KG1 (cell line): ENCODE data around the gene CDKAL1.

Experiments
- DNase-seq: peaks from one replicate; lab custom pipeline; 2025; lab: John Stamatoyannopoulos, UW

Gene CDKAL1

GRCh38 chr6:21141616-21142303 lies 607.5 kb downstream of the CDKAL1 start:
- DNase-seq, result no peak

DNA sequence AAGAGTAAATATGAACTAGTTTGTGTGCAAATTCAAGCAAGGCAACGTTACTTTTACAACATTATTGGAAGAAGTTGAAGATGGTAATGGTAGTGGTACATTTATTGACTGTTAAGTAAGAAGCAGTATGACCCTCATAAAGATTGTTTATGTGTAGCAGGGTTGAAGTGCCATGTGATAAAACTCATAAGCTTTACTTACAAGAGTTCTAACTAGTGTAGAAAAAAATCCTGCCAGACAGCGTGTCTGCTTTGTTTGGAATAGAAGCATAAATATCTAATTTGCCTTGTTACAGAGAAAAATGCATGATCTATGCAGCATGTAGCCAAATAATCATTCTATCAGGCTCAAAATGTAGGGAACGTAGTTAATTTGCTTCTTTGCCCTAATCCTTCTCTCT lies 608.5 kb downstream of the CDKAL1 start:
- DNase-seq, result no peak

- no peak for DNase-seq
These were observed 609.4 kb downstream of the CDKAL1 start for GRCh38 chr6:21143645-21144044.

DNA sequence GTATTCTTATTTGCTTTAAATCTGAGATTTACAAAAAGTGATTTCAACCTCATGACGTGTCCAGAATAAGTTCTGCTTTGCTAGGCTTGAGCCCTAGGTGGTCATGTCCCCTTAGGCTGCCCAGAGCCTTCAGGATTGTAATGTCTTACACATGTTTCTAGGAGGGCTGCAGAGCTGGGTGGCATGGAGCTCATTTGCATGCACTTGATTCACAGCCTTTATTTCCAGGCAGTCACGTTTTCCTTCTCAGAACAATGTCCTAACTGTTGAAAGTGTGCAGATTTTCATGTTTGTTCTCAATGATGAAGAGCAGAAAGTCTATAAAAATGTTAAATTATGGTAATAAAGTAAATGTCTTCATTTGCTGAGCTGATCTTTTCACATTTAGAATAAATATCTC lies 610.7 kb downstream of the CDKAL1 start:
- no peak for DNase-seq

DNA sequence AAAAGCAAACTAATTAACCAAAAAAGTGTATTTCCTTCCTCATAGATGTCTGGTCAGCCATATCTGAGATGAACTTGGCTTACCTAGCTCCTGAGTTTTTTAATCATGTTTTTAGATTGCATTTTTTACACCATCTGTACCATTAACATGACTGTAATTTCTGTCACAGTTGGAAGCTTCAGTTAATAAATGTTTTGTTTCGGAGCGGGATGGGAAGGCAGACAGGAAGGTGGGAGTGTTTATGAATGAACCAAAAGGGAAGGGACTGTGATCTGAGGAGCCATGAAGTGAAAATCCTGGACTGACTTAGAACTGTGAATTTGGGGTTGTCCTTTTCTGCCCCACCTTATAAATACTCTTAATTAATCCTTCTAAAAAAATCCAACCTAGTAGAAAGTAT lies 613.7 kb downstream of the CDKAL1 start:
- no peak for DNase-seq

GRCh38 chr6:21149470-21149869 lies 615.2 kb downstream of the CDKAL1 start:
- no peak for DNase-seq

- no peak for DNase-seq
These were observed 616.4 kb downstream of the CDKAL1 start for GRCh38 chr6:21150667-21151066.

GRCh38 chr6:21151119-21151518 lies 616.9 kb downstream of the CDKAL1 start:
- DNase-seq, result no peak

DNA sequence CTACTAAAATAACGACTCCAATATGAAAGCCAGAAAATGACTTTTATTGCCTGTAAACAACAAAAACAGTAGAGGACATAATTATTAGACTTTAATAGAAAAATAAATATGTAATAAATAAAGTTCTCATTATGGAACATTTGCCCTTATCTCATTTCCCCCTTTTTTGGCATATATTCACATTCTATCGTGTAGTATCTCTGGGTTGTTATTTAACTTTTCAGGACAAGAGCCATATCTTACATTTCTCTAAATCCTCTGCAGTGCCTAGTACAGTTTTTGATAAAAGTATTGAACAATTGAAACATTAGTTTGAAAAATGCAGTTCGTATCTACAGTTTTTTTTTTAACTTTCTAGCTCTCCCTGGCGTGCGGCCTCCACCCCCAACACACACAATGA lies 617.3 kb downstream of the CDKAL1 start:
- DNase-seq, result no peak

DNA sequence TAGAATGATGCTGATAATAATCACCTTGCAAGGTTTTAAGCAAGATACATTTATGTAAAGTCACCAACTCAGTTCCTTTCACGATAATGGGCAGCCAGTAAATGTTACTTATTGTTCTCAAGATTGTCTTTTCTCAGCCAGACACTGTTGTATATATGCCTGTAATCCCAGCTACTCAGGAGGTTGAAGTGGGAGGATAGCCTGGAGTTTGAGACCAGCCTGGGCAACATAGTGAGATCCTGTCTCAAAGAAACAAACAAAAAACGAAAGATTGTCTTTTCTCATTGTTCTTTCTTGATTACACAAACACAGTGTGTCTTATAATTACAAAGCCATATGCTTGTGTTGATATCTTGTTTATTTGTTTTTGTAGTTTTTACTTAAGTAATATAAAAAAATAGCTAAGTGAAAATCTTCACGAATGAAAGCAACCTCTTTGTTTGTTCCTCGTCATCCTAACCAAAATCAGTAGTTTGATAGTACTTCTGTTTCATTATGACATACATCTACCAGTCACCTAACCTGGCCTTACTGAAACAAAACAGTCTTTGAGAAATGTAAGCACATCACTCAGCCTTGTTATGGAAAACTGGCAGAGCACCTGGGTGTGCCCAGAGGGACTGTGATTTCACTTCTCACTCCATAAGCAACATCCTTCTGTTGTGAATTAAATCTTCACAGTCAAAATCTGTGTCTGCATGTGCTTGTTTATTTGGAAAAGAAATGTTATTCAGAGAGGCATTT lies 623.1 kb downstream of the CDKAL1 start:
- DNase-seq, result no peak

DNA sequence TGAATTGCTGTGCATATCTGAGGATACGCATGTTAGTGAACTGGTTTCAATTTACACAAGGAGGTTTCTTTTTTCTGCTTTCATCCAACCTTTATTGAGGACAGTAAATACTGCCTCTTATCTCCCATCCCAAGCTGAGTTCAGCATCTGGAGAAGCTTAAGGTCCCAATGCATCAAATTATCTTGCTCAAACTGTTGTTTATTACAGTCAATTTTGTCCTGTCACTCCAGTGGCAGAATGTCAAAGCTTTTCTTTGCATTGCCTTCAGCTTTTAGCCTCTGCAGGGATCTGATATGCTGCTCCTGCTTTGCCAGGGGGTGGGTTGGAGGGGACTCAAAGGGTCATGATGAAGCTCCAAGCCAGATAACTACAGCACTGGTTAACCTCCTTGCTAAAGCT lies 623.9 kb downstream of the CDKAL1 start:
- DNase-seq, result no peak

DNA sequence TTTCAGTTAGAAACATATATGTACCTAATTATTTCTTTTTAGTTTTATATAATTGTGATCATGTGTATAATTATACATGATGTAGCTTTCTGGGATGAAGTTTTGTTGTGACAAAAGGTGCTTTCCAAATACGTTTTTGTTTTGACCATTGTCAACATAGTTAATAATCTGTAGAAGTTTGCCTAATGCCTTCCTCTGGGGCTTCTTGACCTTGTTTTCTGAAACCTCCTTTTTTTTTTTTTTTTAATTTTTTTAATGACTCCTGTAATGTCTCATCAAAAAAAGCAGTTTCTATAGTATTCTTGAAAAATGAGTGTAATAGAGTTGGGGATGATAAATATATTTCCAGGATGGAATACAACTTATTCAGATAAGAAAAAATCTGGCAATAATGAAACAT lies 624.6 kb downstream of the CDKAL1 start:
- DNase-seq, result no peak

DNA sequence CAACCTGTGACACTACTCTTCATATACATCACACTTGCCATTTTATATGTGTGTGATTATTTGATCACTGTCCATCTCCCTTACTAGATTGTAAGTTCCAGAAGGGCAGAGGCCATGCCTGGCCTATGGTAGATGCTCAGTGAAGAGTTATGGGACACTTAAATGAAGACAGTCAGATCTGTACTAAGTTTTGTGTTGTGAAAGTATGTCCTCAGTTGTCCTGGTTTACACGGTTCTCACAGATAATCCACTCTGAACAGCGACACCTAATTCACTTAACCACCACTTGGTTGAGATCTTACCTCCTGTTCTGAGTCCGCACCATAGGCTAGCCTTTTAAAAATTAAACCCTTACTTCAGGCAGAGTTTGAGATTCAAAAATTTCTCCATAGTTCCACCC lies 625.2 kb downstream of the CDKAL1 start:
- DNase-seq, result no peak

DNA sequence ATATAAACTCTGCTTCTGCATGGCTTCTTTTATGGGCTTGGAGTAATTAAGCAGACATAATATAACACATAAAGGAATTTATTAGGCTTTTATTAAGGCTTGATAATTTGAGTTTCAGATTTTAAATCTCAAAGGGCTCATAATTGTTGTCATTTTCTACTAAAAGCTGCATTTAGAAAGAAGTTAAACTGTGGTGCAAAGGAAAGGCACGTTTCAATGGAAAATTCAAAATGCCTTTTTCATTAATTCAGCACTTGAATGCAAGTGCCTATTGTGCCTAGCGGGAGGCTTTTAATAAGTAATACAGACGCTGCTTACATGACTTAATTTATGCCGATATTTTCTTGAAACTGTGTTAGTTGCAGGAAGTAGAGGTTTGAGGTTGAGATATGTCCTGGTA lies 627.5 kb downstream of the CDKAL1 start:
- DNase-seq, result no peak

- no peak for DNase-seq
These were observed 629.0 kb downstream of the CDKAL1 start for GRCh38 chr6:21163110-21163837.

DNA sequence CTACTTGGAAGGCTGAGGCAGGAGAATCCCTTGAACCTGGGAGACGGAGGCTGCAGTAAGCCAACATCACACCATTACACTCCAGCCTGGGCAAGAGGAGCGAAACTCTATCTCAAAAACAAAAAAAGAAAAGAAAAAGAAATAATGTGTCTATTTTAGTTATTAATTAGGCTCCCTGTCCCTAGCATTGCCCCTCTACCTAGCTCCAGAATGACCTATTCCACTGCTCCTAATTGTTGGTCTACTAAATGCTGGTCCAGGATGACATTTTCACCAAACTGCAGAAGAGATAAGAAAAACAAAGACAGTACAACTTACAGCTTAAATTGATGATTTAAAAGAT lies 629.6 kb downstream of the CDKAL1 start:
- no peak for DNase-seq

DNA sequence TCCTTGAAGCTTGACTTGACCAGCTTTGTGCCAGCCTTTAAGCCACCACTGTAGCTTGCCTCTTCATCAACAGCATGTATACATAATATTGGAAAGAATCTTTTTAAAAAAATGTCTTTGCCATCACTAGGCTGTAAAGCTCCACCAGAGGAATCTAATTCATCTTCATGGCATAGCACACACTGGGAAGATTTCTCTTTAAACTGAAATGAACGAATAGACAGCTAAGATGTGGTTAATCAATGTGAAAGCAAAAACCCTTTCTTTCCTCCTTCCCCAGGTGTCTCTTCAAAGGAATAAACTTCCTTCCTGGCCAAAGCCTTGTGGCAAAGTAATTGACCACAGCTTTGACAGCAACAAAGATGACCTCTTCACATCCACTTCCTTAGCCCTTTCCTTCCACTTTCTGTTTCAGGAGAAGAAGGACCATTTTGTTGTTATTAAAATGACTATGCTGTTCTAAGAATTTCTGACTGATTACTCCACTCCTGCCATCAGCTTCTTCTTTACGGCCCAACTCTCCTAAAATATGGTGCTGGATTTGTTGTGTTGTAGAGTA lies 630.6 kb downstream of the CDKAL1 start:
- DNase-seq, result no peak

- no peak for DNase-seq
These were observed 632.5 kb downstream of the CDKAL1 start for GRCh38 chr6:21166754-21167153.

DNA sequence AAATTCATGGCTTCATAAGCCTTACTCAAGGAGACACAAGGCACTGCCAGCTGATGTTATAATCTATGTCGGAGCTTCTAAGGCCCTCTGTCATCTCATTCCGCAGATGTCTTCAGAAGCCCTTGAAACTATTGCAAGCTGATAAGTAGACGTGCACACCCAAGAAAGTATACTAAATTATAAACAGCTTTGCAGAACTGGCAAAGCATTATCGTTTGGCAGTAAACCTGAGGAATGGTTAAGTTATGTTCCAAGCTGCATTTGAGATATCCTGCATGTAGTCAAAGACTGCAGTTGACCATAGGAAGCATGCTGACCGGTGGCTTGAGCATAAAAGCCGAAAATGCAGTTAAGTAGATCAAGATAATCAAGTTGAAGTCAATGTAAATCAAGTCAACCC lies 633.5 kb downstream of the CDKAL1 start:
- DNase-seq, result no peak

- DNase-seq, result no peak
These were observed 637.5 kb downstream of the CDKAL1 start for GRCh38 chr6:21171801-21172200.

GRCh38 chr6:21173031-21173430 lies 638.8 kb downstream of the CDKAL1 start:
- no peak for DNase-seq

DNA sequence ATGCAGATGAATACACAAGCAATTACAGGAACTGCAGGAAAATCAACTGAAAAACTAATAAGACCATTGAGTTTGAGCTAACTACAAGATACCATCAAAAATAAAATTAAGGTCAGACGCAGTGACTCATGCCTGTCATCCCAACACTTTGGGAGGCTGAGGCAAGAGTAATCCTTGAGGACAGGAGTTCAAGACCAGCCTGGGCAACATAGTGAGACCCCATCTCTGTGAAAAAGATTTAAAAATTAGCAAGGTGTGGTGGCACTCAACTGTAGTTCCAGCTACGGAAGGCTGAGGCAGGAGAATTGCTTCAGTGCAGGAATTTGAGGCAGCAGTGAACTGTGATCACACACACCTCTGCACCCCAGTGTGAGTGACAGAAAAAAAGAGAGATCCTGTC lies 639.4 kb downstream of the CDKAL1 start:
- DNase-seq, result no peak

DNA sequence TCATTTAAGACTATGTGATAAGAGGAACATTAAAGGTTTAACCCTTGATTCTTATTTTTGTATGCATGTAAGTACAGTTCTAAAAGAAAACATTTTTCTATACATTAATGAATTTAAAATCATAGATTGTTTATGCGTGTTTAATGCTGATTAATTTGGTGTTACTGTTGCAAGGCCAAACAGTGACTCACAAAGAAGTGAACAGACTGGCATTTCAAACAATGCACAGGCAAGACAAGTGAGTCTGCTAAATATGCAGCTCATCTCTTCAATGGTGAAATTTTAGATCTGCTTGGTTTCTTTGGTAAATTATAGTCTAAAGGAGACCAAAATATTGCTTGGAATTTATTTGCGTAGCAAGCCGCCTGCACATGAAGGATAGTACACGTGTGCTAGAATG lies 641.9 kb downstream of the CDKAL1 start:
- DNase-seq, result no peak
